Caco-2 (cell line): Measurements from ENCODE around the gene DCP1B. TPM values are rescaled to one million over a fixed set of nuclear protein-coding genes. Genes with fewer than 3 reads are reported as not detected.
A peak's percentile ranks its signal among the peaks of the same experiment; 100 is the strongest.

Experiments used
- BruUV-seq: library from RNA; stranded (reverse); fragments of 400-500 nt; replicated peaks from 2 replicates; lab custom pipeline; 2021; lab: Mats Ljungman, UMichigan
- CTCF ChIA-PET: fragments of 300-600 bp; sonication (Branson Sonifier 250); formaldehyde crosslinking; loops from one replicate; lab custom pipeline; 2022; ENCODE audit warnings: antibody characterized with exemption; lab: Charles Lee
- POLR2A ChIA-PET: fragments of 300-600 bp; sonication (Branson Sonifier 250); formaldehyde crosslinking; loops from one replicate; lab custom pipeline; 2022; ENCODE audit warnings: antibody characterized with exemption; lab: Charles Lee
- DNase-seq, 2 experiments: peaks; one replicate each; pipeline versions ENCODE4 v3.0.0 to v3.0.0-alpha.2; 2020 to 2022
- H3K27me3 ChIP-seq: replicated peaks from 2 replicates; pipeline ENCODE4 v1.6.0; 2011; ENCODE audit warnings: low read length; ENCODE audit not compliant: control insufficient read depth, insufficient read depth
- H3K36me3 ChIP-seq: 2 replicates; pipeline ENCODE4 v1.5.1; 2011; ENCODE audit warnings: low read length; ENCODE audit not compliant: control insufficient read depth, insufficient read depth
- H3K4me1 ChIP-seq: fragments of 250-450 bp; sonication (Bioruptor Pico); 2 replicates; pipeline ENCODE4 v1.5.1; 2020; ENCODE audit warnings: mild to moderate bottlenecking
- H3K4me3 ChIP-seq: 2 replicates; pipeline ENCODE4 v1.5.1; 2011; ENCODE audit warnings: low read depth, mild to moderate bottlenecking, control low read depth, low read length
- H3K9me3 ChIP-seq: fragments of 250-450 bp; sonication (Bioruptor Pico); 2 replicates; pipeline ENCODE4 v1.5.1; 2020; ENCODE audit warnings: mild to moderate bottlenecking, moderate library complexity
- H3K27ac Mint-ChIP-seq: one replicate; pipeline ENCODE4 v1.8.0; 2022; ENCODE audit warnings: mixed read lengths; ENCODE audit not compliant: unreplicated experiment
- H3K27me3 Mint-ChIP-seq: one replicate; pipeline ENCODE4 v1.8.0; 2022; ENCODE audit warnings: mixed read lengths; ENCODE audit not compliant: insufficient read depth, unreplicated experiment
- H3K36me3 Mint-ChIP-seq: one replicate; pipeline ENCODE4 v1.8.0; 2022; ENCODE audit warnings: mild to moderate bottlenecking, mixed read lengths; ENCODE audit not compliant: insufficient read depth, unreplicated experiment
- H3K4me1 Mint-ChIP-seq: one replicate; pipeline ENCODE4 v1.8.0; 2022; ENCODE audit warnings: low read depth, mixed read lengths; ENCODE audit not compliant: unreplicated experiment
- H3K4me3 Mint-ChIP-seq: one replicate; pipeline ENCODE4 v1.8.0; 2022; ENCODE audit warnings: mild to moderate bottlenecking, moderate library complexity, mixed read lengths; ENCODE audit not compliant: unreplicated experiment
- H3K9me3 Mint-ChIP-seq: one replicate; pipeline ENCODE4 v1.8.0; 2022; ENCODE audit warnings: mixed read lengths; ENCODE audit not compliant: unreplicated experiment
- intact Hi-C: fragments of 100-400 bp; cut with micrococcal nuclease; formaldehyde crosslinking; loops from one replicate; pipeline ENCODE4 v1.10.0; 2022; ENCODE audit not compliant: unreplicated experiment
- total RNA-seq: library from RNA; stranded (reverse); gene quantifications from 2 replicates; pipeline ENCODE4 v1.2.3, GENCODE V29; 2022
- TF ChIP-seq, protein P1 (sequence below), 2 experiments: fragments of 200-600 bp in 1 of 2; IDR thresholded peaks; 1 replicate in 1 of 2; 2 replicates in 1 of 2; pipeline versions ENCODE4 v1.5.1 to v1.8.0; 2011 to 2022; ENCODE audit warnings: antibody characterized with exemption in 1 of 2, control low read depth in 1 of 2, inconsistent platforms in 1 of 2, low read depth in 1 of 2, low read length in 1 of 2, mild to moderate bottlenecking in 1 of 2, moderate library complexity in 1 of 2; ENCODE audit not compliant: insufficient read depth in 1 of 2, severe bottlenecking in 1 of 2, unreplicated experiment in 1 of 2

Gene DCP1B
- total RNA-seq, 1 experiment from 2014 or later: 8.2 TPM

DNA sequence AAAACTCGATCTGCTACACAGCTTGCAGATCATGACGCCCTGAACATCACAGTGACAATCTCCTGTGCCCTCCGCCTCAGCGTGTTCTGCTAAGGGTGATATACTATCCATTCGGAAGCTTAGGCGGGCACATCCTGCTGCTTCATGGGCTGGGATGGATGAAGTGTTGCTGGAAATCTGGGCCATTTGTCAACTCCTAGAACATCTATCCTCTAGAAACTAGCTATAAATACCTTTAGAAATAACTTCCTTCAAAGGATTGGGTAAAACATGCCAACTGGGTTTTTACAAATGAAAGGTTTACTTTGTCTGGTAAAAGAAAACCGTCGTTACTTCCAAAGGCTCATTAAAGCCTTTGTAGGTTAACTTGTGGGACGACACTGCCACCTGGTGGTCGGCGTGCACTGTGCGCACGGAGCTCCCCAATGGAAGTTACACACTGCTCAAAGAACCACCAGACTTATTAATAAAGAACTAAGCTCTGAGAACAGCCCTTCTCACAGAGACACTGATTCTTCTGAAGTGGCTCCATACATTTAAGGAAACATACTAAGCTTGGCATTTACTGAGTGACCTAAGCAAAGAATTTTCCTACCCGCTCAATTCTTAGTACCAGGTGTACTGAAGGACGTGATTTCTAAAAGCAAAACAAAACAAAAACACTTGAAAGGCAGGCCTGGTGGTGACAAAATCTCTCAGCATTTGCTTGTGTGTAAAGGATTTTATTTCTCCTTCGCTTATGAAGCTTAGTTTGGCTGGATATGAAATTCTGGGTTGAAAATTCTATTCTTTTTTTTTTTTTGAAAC is 64.3 kb downstream of the DCP1B start:
- H3K4me3 Mint-ChIP-seq: no peak overlapping the region
- Histone ChIP-seq H3K4me1 (no peaks in the 10 kb centered on the region), H3K36me3 (no peaks in the 10 kb centered on the region), H3K9me3 (no peaks in the 10 kb centered on the region), H3K4me3 (no peak overlapping the region), H3K27me3 (no peaks in the 10 kb centered on the region)
- ChIA-PET CTCF (interaction anchor here (0.6 to 2.4 kb wide), 43 partner anchors 9 to 822 kb away, joined by 3 to 45 read pairs (median 5); partner anchors contain the start of genes ADIPOR2, CACNA2D4 and WNT5B), POLR2A (interaction anchor here (0.6 to 1.0 kb wide), 3 partner anchors 65 to 250 kb away, joined by 3 read pairs; partner anchors contain the start of gene DCP1B)
- no peaks in the 10 kb centered on the region for H3K36me3 Mint-ChIP-seq
- intact Hi-C loops: loop anchor here (1.0 to 5.0 kb wide), 6 partner anchors 95 to 306 kb away; no protein-coding TSS in a partner anchor
- no peaks in the 10 kb centered on the region for H3K27me3 Mint-ChIP-seq
- no peak overlapping the region for H3K27ac Mint-ChIP-seq
- H3K4me1 Mint-ChIP-seq: no peaks in the 10 kb centered on the region
- peak; percentile 84 to 91 for DNase-seq
- no TSS peak for BruUV-seq
- H3K9me3 Mint-ChIP-seq: no peaks in the 10 kb centered on the region
- TF ChIP-seq, protein P1, sequence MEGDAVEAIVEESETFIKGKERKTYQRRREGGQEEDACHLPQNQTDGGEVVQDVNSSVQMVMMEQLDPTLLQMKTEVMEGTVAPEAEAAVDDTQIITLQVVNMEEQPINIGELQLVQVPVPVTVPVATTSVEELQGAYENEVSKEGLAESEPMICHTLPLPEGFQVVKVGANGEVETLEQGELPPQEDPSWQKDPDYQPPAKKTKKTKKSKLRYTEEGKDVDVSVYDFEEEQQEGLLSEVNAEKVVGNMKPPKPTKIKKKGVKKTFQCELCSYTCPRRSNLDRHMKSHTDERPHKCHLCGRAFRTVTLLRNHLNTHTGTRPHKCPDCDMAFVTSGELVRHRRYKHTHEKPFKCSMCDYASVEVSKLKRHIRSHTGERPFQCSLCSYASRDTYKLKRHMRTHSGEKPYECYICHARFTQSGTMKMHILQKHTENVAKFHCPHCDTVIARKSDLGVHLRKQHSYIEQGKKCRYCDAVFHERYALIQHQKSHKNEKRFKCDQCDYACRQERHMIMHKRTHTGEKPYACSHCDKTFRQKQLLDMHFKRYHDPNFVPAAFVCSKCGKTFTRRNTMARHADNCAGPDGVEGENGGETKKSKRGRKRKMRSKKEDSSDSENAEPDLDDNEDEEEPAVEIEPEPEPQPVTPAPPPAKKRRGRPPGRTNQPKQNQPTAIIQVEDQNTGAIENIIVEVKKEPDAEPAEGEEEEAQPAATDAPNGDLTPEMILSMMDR (IDR thresholded peaks at IDR 0.05; ENCODE audit: insufficient read depth in 1 of 2, low read depth in 1 of 2, low read length in 1 of 2, severe bottlenecking in 1 of 2, unreplicated experiment in 1 of 2): peak; percentile 98 to 99

GRCh38 chr12:1939331-1939730 is 64.9 kb downstream of the DCP1B start:
- no peak overlapping the region for H3K4me3 ChIP-seq
- H3K36me3 ChIP-seq: no peaks in the 10 kb centered on the region
- POLR2A ChIA-PET: interaction anchor here (0.8 to 1.0 kb wide), 2 partner anchors 65 to 249 kb away, joined by 3 read pairs; partner anchors contain the start of gene DCP1B
- H3K27me3 ChIP-seq: no peaks in the 10 kb centered on the region
- no TSS peak for BruUV-seq
- CTCF ChIA-PET: interaction anchor here (0.6 to 2.4 kb wide), 31 partner anchors 11 to 822 kb away, joined by 3 to 45 read pairs (median 5); partner anchors contain the start of genes ADIPOR2, CACNA2D4 and WNT5B
- TF ChIP-seq, protein P1 (IDR thresholded peaks at IDR 0.05; ENCODE audit: insufficient read depth in 1 of 2, low read depth in 1 of 2, low read length in 1 of 2, severe bottlenecking in 1 of 2, unreplicated experiment in 1 of 2): no peak
- intact Hi-C loops: no loop called here
- Mint-ChIP-seq H3K4me3 (no peak overlapping the region), H3K27ac (no peak overlapping the region), H3K4me1 (no peaks in the 10 kb centered on the region), H3K36me3 (no peaks in the 10 kb centered on the region), H3K9me3 (no peaks in the 10 kb centered on the region), H3K27me3 (no peaks in the 10 kb centered on the region)
- no peaks in the 10 kb centered on the region for H3K4me1 ChIP-seq
- no peak for DNase-seq
- H3K9me3 ChIP-seq: no peaks in the 10 kb centered on the region

- H3K4me3 ChIP-seq: no peak overlapping the region
- Mint-ChIP-seq H3K27ac (no peak overlapping the region), H3K4me3 (no peak overlapping the region), H3K27me3 (no peaks in the 10 kb centered on the region), H3K4me1 (no peaks in the 10 kb centered on the region), H3K9me3 (no peaks in the 10 kb centered on the region), H3K36me3 (no peaks in the 10 kb centered on the region)
- no peaks in the 10 kb centered on the region for H3K4me1 ChIP-seq
- H3K36me3 ChIP-seq: no peaks in the 10 kb centered on the region
- POLR2A ChIA-PET: no interaction called here
- no TSS peak for BruUV-seq
- TF ChIP-seq, protein P1 (IDR thresholded peaks at IDR 0.05; ENCODE audit: insufficient read depth in 1 of 2, low read depth in 1 of 2, low read length in 1 of 2, severe bottlenecking in 1 of 2, unreplicated experiment in 1 of 2): no peak
- no peaks in the 10 kb centered on the region for H3K9me3 ChIP-seq
- no peak for DNase-seq
- no peaks in the 10 kb centered on the region for H3K27me3 ChIP-seq
- intact Hi-C loops: no loop called here
- CTCF ChIA-PET: no interaction called here
These were observed 66.6 kb downstream of the DCP1B start for GRCh38 chr12:1937481-1938224.
